Activated CD4-positive, alpha-beta T cell treated with anti-CD3 and anti-CD28 coated beads, Interleukin-2, amount 50 U/mL, for 1 hour (primary cell): ENCODE measurements around the gene SERPINA5.
"Not testable (repeated sequence)": the region's sequence is repeated elsewhere in the genome, so short reads cannot be mapped to it uniquely, and the experiment has no call there.

Experiments
- DNase-seq: peaks from one replicate; pipeline ENCODE4 v3.0.0-alpha.2; 2020

Gene SERPINA5

DNA sequence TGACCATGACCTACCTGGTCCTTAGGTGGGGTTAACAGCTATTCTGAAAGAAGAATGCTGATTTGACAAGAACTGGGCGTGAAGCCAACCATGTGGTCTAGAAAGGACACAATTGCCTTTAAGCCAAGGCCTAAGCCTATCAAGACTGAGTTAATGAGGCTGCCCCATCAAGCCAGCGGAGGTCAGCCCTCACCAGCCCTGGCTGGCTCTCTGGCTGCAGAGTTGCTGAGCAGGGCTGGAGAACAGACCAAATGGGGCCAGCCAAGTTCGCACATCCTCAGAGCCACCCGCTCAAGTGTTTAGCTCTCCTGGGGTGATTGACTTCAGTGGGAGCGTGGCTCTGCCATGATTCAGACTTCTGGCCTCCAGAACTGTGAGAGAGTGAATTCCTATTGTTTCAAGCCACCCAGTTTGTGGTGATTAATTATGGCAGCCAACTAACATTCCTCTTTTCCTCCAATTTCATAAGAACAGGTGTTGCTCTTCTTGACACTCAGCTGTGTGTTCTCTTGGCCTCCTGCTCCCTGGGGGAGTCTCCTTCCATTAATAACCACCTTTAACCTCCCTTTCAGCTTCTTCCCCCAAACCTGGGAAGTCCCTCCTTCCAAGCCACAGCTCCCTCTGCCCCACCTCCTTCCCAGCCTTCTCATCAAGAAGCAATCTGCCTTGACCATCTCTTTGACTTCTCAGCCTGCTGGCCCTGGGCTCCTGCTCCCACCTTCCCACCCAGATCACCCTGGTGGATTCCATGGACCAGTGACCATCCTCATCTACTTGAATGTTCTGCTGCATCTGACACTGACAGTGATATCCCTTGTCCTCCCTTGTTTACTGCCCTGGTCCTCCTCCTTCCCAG lies 5.3 kb upstream of the SERPINA5 start:
- DNase-seq: no peak

DNA sequence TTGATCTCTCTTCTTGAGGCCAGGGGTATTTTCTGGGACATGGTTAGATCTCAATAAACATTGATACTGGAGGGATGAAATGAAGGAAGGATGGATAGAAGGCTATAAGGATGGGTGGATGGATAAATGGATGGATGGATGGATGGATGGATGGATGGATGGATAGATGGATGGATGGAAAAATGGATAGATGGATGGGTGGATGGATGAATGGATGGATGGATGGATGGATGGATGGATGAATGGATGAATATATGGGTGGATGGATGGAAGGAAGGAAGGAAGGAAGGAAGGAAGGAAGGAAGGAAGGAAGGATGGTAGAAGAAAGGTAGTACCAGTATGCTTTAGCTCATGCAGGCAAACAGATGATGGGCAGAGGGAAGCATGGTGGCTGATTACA lies 3.8 kb upstream of the SERPINA5 start:
- DNase-seq: not testable (repeated sequence)

DNA sequence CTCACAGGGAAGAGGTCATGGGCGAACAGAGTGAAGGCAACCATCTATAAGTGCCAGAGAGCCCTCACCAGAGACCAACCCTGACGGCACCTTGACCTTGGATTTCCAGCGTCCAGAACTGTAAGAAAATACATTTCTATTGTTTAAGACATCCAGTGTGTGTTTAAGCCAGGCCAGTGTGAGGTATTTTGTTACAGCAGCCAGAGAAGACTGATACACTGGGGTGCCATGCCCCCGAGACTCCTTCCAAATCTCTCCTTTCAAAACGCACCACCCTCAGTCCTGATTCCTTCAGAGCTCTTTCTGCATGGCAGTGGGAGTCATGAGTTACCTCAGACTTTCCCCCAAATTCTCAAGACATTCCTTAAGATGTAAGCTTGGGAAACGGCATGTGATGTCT lies 2.5 kb upstream of the SERPINA5 start:
- DNase-seq: no peak

DNA sequence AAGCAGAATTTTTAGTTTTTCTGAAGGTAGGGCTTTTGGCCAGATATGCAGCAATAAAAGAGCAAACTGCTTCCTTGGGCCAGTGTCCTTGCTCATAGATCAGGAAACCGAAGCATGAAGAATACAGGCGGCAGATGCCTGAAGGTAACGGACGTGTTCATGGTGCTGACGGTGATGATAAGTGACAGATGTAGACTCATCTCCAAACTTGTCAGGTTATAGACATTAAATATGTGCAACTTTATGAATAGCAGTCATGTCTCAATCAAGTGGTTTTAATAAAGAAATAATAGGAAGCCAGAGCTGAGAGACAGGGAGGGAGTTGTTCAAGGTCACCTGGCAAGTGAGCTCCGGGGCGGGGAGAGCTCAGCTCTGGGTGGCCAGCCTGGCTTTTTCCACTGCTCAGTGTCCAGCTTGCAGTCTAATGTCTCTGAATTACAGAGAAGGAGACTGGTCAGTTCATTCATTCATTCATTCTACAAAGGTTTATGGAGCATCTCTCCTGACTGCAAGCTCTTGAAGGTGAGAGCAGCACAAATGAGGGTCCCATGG lies 1.0 kb downstream of the SERPINA5 start:
- no peak for DNase-seq

DNA sequence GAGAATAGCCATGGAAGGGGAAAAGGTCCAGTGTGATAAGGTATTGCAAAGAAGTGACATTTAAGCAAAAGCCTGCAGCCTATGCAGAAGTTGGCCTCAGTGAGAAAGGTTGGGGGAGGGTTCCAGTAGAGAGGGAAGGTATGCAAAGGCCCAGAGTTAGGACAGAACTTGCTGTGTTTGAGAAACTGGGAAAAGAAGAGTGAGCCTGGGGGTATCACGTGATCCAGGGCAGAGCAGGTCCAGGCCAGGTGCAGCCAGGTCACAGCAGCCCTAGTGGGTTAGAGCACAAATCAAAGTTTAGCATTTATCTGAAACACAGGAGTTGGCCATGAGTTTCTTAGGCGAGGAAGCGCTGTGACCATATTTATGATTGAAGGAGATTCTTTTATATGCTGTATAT lies 1.6 kb downstream of the SERPINA5 start:
- DNase-seq: no peak

DNA sequence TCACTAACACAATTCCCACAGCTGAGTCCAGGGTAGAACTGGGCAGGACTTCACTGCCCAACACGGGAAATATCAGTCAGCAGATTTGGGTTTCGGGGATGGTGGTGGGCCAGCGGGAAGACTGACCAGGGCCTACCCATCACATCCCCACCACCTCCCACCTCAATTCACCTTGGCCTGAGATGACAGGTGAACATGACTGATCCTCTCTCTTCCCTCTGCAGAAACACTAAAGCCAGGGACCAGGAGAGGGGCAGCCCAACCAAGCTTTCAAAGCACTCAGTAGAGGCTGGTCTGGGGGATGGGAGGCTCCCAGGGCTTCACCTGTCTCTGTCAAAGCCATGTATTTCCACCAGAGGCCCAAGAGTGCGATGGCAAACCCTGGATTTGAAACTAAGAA lies 2.3 kb downstream of the SERPINA5 start:
- DNase-seq: no peak

DNA sequence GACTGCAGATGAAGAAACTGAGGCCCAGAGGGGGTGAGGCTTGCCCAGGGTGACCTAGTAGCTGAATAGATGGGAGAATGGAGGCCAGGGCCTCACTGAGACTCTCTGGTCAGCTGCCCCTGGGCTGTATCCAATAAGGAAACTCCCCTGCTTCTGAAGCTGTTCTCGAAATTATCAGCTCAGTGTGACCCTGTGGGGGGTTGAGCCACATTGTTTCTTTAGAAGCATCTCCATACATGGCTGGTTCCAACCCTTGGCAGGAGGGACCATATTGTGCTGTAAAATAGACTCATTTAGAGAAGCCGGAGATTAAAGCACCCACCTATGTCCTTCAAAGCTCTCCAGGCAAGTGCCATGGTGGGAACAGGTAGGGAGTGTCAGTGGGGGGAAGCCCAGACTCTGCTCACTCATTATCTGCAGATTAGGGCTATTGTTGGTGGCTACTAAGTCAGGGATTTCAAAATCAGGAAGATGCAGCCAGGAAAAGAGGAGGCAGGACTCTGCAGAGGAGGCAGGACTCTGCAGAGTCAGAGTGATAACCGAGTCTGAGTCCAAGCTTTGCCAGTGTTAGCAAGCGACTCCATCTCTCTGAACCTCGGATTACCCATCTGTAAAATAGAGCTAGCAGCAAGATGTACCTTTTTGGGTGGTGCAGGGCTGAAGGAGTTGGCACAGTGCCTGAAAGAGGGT lies 3.5 kb downstream of the SERPINA5 start:
- DNase-seq: no peak

DNA sequence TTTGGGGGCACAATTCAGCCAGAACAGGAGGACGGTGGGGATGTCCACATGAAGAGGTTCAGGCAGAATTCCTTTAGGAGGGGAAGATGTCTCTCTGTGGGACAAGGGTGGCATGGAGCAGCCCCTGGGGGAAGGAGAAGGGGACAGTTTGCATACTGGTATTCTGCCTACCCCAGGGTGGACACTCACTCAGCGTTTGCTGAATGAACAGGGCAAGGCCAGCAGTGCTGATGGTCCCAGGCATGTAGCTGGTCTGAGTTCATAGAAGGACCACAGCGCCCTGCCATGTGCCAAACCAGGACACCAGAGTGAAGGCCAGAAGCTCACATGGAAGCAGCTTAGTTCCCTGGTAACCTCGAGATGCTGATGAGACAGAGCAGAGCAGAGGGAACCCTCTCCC lies 5.4 kb downstream of the SERPINA5 start:
- no peak for DNase-seq

DNA sequence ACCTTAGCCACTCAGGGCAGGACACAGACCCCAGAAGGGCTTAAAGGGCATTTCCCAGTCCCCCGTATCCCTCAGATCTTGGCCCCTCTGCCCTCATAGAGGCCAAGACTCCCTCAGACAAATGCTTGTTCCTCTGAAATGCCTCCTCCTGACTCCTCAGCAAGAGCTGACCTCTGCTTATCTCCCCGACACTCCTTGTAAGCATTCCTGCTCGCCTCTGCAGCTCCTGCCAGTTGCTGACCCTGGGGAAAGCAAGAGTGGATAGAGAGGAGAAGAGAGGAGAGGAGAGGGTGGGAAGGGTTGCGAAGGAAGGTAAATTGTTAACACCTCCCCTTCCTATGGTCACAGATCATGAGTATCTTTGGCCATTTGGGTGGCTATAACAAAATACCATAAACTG lies 7.1 kb downstream of the SERPINA5 start:
- DNase-seq: no peak

DNA sequence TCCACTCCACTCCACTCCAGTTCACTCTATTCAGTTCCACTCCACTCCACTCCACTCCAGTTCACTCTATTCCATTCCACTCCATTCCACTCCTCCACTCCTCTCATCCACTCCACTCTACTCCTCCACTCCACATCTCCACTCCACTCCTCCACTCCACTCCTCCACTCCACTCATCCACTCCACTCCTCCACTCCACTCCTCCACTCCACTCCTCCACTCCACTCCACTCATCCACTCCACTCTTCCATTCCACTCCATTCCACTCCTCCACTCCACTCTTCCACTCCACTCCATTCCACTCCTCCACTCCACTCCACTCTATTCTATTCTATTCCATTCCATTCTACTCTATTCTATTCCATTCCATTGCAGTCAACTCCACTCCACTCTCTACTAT lies 9.8 kb downstream of the SERPINA5 start:
- no peak for DNase-seq

DNA sequence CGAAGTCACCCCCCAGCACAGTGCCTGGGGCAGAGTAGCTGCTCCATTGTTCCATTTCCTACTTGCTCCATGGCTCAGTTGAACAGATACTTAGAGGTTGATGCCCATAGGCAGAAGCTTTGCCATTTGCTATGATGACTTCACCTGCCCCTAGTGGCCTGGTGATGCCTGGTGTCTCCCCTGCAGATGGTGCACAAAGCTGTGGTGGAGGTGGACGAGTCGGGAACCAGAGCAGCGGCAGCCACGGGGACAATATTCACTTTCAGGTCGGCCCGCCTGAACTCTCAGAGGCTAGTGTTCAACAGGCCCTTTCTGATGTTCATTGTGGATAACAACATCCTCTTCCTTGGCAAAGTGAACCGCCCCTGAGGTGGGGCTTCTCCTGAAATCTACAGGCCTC lies 10.6 kb downstream of the SERPINA5 start:
- no peak for DNase-seq

DNA sequence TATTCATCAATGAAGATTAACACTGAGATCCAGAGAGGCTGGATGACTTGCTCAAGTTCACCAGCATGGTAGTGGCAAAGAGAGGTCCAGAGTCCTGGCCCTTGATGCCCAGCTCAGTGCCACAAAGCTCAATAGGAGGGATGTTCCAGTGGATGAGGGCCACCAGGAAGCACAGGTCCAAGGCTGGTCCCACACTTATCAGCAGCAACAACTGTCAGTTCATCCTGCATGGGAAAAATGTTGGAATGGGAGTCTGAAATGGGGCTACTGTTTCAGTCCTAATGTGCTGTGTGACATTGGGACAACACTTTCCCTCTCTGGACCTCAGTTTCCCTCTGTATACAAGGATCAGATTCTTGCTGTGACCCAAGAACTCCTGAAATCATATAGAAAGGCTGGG lies 11.2 kb downstream of the SERPINA5 start:
- no peak for DNase-seq

DNA sequence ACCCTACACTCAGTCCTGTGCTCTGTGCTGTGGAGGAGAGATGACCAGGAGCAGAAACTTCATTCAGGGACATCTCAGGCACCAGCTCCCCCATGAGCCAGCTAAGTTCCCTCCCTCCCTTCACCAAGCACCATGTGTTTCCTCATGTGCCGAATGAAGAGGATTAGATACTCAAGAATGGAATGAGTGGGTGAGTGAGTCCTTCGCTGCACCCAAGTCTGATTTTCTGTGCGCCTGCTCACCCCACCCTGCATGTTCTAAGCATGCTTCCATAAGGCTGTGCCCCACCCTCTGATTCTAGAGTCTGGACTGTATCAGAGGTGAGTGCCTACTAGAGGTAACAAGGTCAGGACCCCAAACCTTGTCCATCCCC lies 12.1 kb downstream of the SERPINA5 start:
- DNase-seq: no peak

DNA sequence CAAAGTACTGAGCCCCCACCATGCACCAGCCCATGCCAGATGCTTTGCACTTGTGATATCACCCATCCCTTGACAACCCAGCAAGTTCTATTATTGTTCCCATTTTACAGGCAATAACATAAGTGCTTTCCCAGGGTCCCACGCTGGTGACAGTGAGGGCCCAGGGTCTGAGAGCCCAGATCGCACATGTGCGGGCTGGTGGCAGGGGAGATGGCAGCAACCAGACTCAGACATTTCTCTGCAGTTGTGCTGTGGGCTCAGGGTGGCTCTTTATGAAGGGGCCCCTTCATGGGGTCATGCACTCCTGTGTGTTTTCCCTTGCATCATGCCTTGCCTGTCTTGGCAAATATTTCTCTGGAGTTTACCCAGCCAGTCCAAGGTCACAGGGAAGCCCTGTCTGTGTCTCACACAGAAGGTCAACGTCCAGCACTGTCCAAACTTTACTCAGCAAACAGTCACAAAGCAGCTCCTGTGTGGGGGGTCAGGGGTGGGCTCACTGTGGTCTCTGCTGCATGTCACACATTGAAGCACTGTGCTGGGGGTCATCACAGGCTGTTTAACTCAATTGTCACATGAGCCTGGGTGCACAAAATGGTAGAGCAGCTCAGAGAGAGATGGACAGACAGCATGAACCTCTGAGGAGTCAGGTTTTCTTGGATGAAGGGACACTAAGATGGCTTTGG lies 12.7 kb downstream of the SERPINA5 start:
- DNase-seq: no peak

DNA sequence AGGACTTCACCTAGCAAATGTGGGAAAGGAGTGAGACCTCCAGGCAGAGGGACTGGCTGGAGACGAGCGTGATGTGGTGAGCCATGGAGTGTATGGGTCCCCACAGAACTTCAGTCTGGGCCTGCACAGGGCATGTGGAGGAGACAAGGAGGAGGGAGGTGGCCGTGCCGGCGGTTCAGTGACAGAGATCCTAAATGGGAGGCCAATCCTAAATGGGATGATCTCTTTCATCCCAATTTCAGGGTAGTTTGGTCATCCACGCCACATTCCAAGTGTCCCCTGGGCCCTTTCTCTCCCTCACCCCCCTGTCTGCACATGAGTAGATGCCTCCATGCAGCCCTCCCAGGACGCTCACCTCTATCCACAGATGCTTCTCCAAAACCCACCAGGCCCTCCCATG lies 13.2 kb downstream of the SERPINA5 start:
- no peak for DNase-seq

DNA sequence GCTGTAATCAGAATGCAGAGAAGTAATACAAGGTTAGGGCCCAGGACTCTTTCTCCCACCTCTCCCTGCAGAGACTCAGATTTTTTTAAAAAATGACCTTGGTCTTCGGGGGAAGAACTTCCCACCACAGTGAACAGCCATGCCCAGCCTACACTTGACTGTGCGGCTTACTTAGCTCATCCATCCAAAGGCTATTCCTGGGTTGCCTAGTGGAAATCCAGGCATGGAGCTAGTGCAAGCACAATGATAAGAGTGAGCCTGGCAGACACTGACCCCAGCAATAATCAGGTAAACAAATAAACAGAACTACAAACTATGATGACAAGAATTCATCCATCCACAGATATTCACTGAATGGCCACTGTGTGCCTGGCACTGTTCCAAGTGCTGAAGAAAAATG lies 14.7 kb downstream of the SERPINA5 start:
- no peak for DNase-seq

DNA sequence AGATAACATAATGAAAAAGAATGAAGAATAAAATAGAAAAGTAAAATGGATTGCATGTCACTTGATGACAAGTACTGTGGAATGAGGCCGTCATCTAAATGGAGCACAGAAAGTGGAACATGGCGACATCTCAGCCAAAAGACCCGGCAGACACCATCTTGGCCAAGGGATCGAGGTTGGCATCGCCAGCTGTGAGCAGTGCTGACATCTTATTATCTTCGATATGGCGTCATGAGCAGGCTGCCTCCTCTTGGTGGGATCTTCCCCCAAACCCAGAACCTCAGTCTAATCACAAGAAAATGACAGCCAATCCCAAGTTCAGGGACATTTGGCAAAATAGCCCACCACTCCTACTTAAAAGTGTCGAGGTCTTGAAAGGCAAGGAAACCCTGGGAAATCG lies 15.1 kb downstream of the SERPINA5 start:
- DNase-seq: no peak

DNA sequence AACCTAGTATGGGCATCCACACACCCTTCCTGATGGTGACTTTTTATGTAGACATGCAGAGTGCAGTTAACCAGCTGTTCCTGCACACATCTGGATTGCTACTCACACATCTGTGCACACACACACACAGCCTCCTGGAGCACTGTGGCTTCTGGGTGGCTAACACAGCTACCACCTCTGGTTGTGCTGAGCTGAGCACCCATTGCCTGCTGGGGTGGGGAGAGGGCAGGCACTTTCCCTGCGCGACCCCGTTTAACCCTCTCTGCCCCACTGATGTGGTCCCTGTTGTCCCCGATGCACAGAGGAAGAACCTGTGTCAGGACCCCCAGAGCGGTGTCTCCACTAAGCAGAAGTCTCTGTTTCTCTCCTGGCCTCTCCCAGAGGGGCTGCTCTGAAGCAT lies 16.6 kb downstream of the SERPINA5 start:
- no peak for DNase-seq

DNA sequence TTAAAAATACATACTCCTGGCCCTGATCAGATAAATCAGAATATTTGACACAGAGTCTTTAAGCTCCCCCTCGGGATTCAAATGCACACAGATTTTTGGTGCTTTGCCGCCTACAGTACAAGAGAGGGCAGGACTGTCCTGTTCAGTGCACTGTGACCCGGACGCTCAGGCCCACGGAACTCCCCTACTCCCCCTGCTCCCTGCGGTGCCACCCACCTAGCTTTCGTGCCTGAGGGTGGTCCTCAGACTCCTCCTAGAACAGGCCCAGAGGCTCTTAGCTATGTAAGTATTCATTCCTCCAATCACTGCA lies 17.2 kb downstream of the SERPINA5 start:
- DNase-seq: no peak

DNA sequence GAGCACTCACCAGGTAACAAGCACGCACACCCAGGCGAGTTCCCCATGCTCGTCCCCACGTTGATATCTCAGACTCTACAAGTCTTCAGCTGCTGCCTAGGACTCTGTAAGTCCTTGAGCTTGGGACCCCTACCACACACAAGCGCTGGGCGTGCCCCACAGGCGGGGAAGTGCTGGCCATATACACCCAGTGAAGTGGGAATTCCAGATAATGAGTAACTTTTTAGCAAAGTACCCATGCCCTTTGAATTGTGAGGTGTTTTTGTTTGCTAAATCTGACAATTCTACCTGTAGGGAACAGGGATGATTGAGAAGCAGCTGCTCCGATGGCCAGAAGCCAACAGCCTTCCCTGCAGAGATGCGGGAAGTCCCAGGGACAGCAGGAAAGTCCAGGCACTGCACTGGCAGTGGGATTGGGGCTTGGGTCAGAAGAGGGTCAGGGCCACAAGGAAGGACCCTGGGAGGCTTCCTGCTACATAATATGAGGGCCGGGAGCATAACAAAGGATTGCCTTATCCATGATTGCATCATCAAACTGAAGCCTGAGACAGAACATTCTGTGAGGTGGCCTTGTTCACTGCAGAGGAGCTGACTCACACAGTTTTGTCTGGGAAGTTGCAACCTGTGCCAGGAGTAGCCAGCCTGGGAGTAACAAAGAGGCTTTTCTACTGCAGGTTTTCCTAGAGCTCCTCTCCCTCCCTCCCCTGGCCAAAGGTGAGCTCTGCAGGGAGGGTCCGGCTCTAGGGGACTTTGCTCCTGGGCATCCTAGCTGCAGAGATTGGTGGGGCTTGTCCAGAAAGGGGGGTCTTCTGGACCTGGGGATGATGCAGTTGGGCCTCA lies 17.8 kb downstream of the SERPINA5 start:
- no peak for DNase-seq

DNA sequence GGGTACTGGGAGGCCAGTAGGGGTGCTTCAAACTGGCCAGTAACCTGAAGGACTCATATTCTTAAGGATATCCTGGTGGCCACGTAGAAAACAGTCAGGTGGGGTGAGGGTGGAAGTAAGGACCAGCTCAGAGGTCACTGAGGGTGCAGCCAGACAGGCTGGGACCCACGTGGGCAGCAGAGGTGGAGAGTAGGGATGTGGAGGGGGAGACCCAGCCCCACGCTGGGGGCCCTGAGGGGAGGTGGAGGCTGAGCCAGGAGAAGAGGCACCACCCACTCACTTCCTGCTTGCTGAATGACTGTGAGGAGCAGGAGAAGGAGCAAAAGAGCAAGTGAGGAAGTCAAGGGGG lies 18.4 kb downstream of the SERPINA5 start:
- no peak for DNase-seq

DNA sequence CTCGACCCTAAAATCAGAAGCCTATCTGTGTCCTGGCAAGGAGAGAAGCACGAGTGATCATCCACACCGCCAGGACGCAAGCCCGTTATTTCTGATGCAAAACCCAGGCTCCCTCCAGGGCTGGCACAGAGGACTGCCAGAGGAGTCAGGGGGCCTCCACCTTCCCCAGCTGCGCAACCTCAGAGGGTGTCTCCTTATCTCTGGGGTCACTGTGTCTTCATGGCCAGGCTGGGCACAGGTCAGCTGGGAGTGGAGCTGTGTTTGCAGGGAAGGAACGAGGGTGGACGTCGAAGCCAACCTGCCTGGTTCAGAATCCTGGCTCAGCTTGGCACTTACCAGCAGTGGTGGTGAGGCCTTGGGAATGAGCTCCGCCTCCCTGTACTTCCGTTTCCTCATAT lies 18.9 kb downstream of the SERPINA5 start:
- no peak for DNase-seq

DNA sequence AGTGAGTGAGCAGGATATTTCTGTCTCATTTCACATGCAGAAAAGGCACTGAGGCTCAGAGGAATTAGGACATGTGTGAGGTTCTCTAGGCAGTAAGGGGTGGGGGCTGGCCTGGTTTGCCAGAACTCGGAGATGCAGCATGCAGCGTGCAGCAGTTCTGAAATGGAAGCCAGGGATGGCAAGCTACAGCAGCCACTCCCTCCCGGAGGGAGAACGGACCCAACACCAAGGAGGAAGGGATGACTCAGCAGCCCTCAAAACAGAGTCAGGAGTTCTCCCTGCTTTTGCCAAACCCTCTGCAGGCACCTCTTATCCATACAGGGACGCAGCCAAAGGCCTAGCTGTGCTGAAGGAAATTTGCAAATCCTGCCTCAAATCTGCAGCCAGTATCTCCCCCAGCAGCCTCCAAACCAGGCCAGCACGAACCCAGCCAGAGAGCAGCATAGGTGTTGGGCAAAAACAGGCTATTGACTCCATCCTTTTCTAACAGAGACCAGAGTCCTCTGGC lies 20.7 kb downstream of the SERPINA5 start:
- no peak for DNase-seq
